Left lobe of liver (tissue), 2 donors: ENCODE results near the gene ZNF280B. TPM values are rescaled to one million over a fixed set of nuclear protein-coding genes. Genes with fewer than 3 reads are reported as not detected.
"Not testable (repeated sequence)": the region's sequence is repeated elsewhere in the genome, so short reads cannot be mapped to it uniquely, and the experiment has no call there.

Experiments used
- ATAC-seq: fragments of 200-7000 bp; cut with Tn5 transposase; one replicate; pipeline ENCODE4 v1.9.1; 2020; ENCODE audit warnings: mild to moderate bottlenecking, moderate library complexity
- DNase-seq: peaks from one replicate; pipeline ENCODE4 v3.0.0-alpha.2; 2020; ENCODE audit warnings: low spot score
- total RNA-seq: library from RNA; stranded (reverse); gene quantifications from one replicate; pipeline ENCODE4 v1.2.1, GENCODE V29; 2021
- donor health status: DM: no; HTN: no; CAD: no; lungs with moderate emphysema.
- donor health status: DM: no; HTN: yes; CAD: no.

ZNF280B gene
- total RNA-seq, 1 donor from 2014 or later, result 0.08 TPM

- ATAC-seq (no peak), DNase-seq (no peak)
Measured at GRCh38 chr22:22465094-22465602, 43.4 kb downstream of the ZNF280B start.

- DNase-seq (no peak), ATAC-seq (no peak)
Measured at GRCh38 chr22:22464541-22465054, 43.9 kb downstream of the ZNF280B start.

- DNase-seq, result no peak
- peak; percentile 78 for ATAC-seq
Measured at GRCh38 chr22:22463855-22464540, 44.5 kb downstream of the ZNF280B start.

- DNase-seq (no peak), ATAC-seq (no peak)
Measured at GRCh38 chr22:22462813-22463567, 45.6 kb downstream of the ZNF280B start.

GRCh38 chr22:22461583-22461982, 47.0 kb downstream of the ZNF280B start:
- ATAC-seq (no peak), DNase-seq (no peak)

GRCh38 chr22:22461111-22461510, 47.4 kb downstream of the ZNF280B start:
- ATAC-seq (no peak), DNase-seq (no peak)

- DNase-seq (no peak), ATAC-seq (peak; percentile 48)
Measured at GRCh38 chr22:22460635-22461034, 47.9 kb downstream of the ZNF280B start.

GRCh38 chr22:22460060-22460459, 48.5 kb downstream of the ZNF280B start:
- no peak for DNase-seq
- ATAC-seq, result no peak

GRCh38 chr22:22458896-22459588, 49.5 kb downstream of the ZNF280B start:
- DNase-seq, result no peak
- ATAC-seq, result no peak

- no peak for ATAC-seq
Measured at GRCh38 chr22:22458387-22458786, 50.2 kb downstream of the ZNF280B start.

GRCh38 chr22:22454997-22455396, 53.5 kb downstream of the ZNF280B start:
- DNase-seq, result no peak
- no peak for ATAC-seq

More at GRCh38 chr22:22458387-22458786, 50.2 kb downstream of the ZNF280B start:
- no peak for DNase-seq

- no peak for DNase-seq
- no peak for ATAC-seq
Measured at GRCh38 chr22:22452996-22453686, 55.4 kb downstream of the ZNF280B start.

- DNase-seq (no peak), ATAC-seq (no peak)
Measured at GRCh38 chr22:22452211-22452610, 56.3 kb downstream of the ZNF280B start.

GRCh38 chr22:22450343-22450839, 58.2 kb downstream of the ZNF280B start:
- no peak for DNase-seq
- peak; percentile 41 for ATAC-seq

- no peak for DNase-seq
- no peak for ATAC-seq
Measured at GRCh38 chr22:22449819-22450218, 58.7 kb downstream of the ZNF280B start.

GRCh38 chr22:22446517-22446916, 62.0 kb downstream of the ZNF280B start:
- ATAC-seq (no peak), DNase-seq (no peak)

- not testable (repeated sequence) for DNase-seq, ATAC-seq
Measured at GRCh38 chr22:22444007-22444589, 64.4 kb downstream of the ZNF280B start.

GRCh38 chr22:22442928-22443709, 65.4 kb downstream of the ZNF280B start:
- DNase-seq (no peak), ATAC-seq (no peak)

- ATAC-seq, DNase-seq: not testable (repeated sequence)
Measured at GRCh38 chr22:22441626-22442025, 66.9 kb downstream of the ZNF280B start.
